Stimulated activated memory B cell treated with anti-CD40 and anti-IgM and Interleukin-4, amounts not matched to agents 10 μg/mL and 1 μg/mL and 100 μg/mL, for 72 hours (primary cell): ENCODE measurements around the gene PCA3.
"Not testable (repeated sequence)": the region's sequence is repeated elsewhere in the genome, so short reads cannot be mapped to it uniquely, and the experiment has no call there.

Experiments
- ATAC-seq: fragments of 150-1000 bp; cut with Tn5 transposase; 2 replicates; pipeline ENCODE4 v1.10.0; 2021
- H3K27ac Mint-ChIP-seq: one replicate; pipeline ENCODE4 v1.8.0; 2022; ENCODE audit warnings: mild to moderate bottlenecking, mixed read lengths
- H3K27me3 Mint-ChIP-seq: one replicate; pipeline ENCODE4 v1.8.0; 2022; ENCODE audit warnings: mixed read lengths
- H3K36me3 Mint-ChIP-seq: one replicate; pipeline ENCODE4 v1.8.0; 2022; ENCODE audit warnings: mixed read lengths
- H3K4me1 Mint-ChIP-seq: one replicate; pipeline ENCODE4 v1.8.0; 2022; ENCODE audit warnings: mixed read lengths
- H3K4me3 Mint-ChIP-seq: one replicate; pipeline ENCODE4 v1.8.0; 2022; ENCODE audit warnings: mild to moderate bottlenecking, moderate library complexity, mixed read lengths
- H3K9me3 Mint-ChIP-seq: one replicate; pipeline ENCODE4 v1.8.0; 2022; ENCODE audit warnings: mixed read lengths

The PCA3 gene

DNA sequence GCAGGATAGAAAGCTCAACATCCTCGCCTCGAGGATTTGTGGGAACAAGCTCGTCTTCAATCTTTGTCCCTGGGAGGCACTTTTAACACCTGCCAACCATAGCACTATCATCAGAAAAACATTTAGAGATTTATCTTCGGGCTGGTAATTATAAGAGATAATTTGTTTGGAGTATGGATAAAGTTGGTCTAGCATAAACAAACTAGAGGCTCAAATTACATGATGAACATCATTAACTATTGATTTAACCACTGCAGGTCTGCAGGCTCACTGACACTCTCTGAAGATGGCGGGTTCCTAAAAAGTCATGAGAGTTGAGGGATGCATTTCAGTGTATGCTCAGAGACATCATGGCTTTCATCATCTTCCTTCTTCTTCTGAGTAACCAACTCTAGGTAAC lies 25.8 kb upstream of the PCA3 start:
- H3K4me3 Mint-ChIP-seq: no peak overlapping the region
- peaks cover 9% of the 10 kb centered on the region for H3K9me3 Mint-ChIP-seq
- peaks cover 5% of the 10 kb centered on the region for H3K36me3 Mint-ChIP-seq
- H3K27ac Mint-ChIP-seq: no peak overlapping the region
- no peaks in the 10 kb centered on the region for H3K27me3 Mint-ChIP-seq
- H3K4me1 Mint-ChIP-seq: no peaks in the 10 kb centered on the region
- ATAC-seq: no peak

DNA sequence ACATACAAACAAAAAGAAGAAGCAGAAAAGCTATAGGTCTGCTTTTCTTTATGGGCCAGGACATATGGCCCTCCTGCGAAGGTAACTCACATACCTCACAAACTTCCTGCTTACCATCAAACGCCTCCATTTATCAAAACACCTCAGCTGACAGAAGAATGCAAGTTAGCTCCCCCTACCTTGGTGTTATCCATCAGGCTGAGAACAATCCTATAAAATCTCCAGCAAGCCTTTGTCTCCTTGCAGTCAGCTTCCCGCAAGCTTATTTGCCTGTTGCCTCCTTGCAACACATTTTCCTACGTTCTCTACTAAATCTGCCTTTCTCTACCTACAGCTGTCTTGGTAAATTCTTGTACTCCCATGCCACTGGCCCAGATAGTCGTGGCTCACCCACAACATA lies 22.7 kb upstream of the PCA3 start:
- peaks cover 22% of the 10 kb centered on the region for H3K27me3 Mint-ChIP-seq
- no peaks in the 10 kb centered on the region for H3K4me1 Mint-ChIP-seq
- H3K36me3 Mint-ChIP-seq: peaks cover 9% of the 10 kb centered on the region
- H3K9me3 Mint-ChIP-seq: peaks cover 12% of the 10 kb centered on the region
- H3K4me3 Mint-ChIP-seq: no peak overlapping the region
- ATAC-seq: no peak
- no peak overlapping the region for H3K27ac Mint-ChIP-seq

DNA sequence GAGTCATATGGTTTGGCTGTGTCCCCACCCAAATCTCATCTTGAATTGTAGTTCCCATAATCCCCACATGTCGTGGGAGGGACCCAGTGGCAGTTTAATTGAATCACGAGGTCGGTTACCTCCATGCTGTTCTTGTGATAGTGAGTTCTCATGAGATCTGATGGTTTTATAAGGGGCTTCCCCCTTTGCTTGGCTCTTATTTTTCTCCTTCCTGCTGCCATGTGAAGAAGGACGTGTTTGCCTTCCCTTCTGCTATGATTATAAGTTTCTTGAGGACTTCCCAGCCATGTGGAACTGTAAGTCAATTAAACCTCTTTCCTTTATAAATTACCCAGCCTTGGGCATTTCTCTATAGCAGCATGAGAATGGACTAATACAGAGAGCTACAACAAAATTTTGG lies 21.3 kb upstream of the PCA3 start:
- Mint-ChIP-seq H3K27me3 (peaks cover 23% of the 10 kb centered on the region), H3K9me3 (peaks cover 12% of the 10 kb centered on the region)
- H3K4me1 Mint-ChIP-seq, H3K36me3 Mint-ChIP-seq, H3K4me3 Mint-ChIP-seq, H3K27ac Mint-ChIP-seq, ATAC-seq: not testable (repeated sequence)

- H3K9me3 Mint-ChIP-seq: peaks cover 12% of the 10 kb centered on the region
- peaks cover 33% of the 10 kb centered on the region for H3K27me3 Mint-ChIP-seq
- H3K27ac Mint-ChIP-seq: no peak overlapping the region
- no peak overlapping the region for H3K4me3 Mint-ChIP-seq
- H3K36me3 Mint-ChIP-seq: peaks cover 9% of the 10 kb centered on the region
- no peak for ATAC-seq
- H3K4me1 Mint-ChIP-seq: no peaks in the 10 kb centered on the region
Observed at GRCh38 chr9:76743931-76744330, 20.3 kb upstream of the PCA3 start.

- ATAC-seq: peak; percentile 34
- H3K36me3 Mint-ChIP-seq: peaks cover 9% of the 10 kb centered on the region
- peaks cover 34% of the 10 kb centered on the region for H3K27me3 Mint-ChIP-seq
- H3K4me3 Mint-ChIP-seq: no peak overlapping the region
- no peaks in the 10 kb centered on the region for H3K4me1 Mint-ChIP-seq
- no peak overlapping the region for H3K27ac Mint-ChIP-seq
- H3K9me3 Mint-ChIP-seq: peaks cover 12% of the 10 kb centered on the region
Observed at GRCh38 chr9:76744336-76744735, 19.9 kb upstream of the PCA3 start.

- Mint-ChIP-seq H3K4me3 (no peak overlapping the region), H3K27ac (no peak overlapping the region), H3K36me3 (no peaks in the 10 kb centered on the region), H3K4me1 (peaks cover 12% of the 10 kb centered on the region), H3K9me3 (no peaks in the 10 kb centered on the region), H3K27me3 (peaks cover 13% of the 10 kb centered on the region)
- no peak for ATAC-seq
Observed at GRCh38 chr9:76751001-76751400, 13.2 kb upstream of the PCA3 start.

- H3K4me3 Mint-ChIP-seq: peak overlapping the region; percentile 71
- H3K4me1 Mint-ChIP-seq: peaks cover 41% of the 10 kb centered on the region
- H3K9me3 Mint-ChIP-seq: no peaks in the 10 kb centered on the region
- ATAC-seq: no peak
- no peaks in the 10 kb centered on the region for H3K27me3 Mint-ChIP-seq
- no peaks in the 10 kb centered on the region for H3K36me3 Mint-ChIP-seq
- H3K27ac Mint-ChIP-seq: peak overlapping the region; percentile 75
Observed at GRCh38 chr9:76756268-76756640, 8.0 kb upstream of the PCA3 start.

GRCh38 chr9:76756941-76757673 lies 7.1 kb upstream of the PCA3 start:
- no peak overlapping the region for H3K4me3 Mint-ChIP-seq
- peaks cover 41% of the 10 kb centered on the region for H3K4me1 Mint-ChIP-seq
- ATAC-seq: no peak
- H3K27ac Mint-ChIP-seq: no peak overlapping the region
- no peaks in the 10 kb centered on the region for H3K27me3 Mint-ChIP-seq
- H3K9me3 Mint-ChIP-seq: no peaks in the 10 kb centered on the region
- no peaks in the 10 kb centered on the region for H3K36me3 Mint-ChIP-seq

GRCh38 chr9:76758476-76758875 lies 5.8 kb upstream of the PCA3 start:
- no peaks in the 10 kb centered on the region for H3K36me3 Mint-ChIP-seq
- peaks cover 41% of the 10 kb centered on the region for H3K4me1 Mint-ChIP-seq
- no peaks in the 10 kb centered on the region for H3K9me3 Mint-ChIP-seq
- ATAC-seq: no peak
- no peaks in the 10 kb centered on the region for H3K27me3 Mint-ChIP-seq
- no peak overlapping the region for H3K27ac Mint-ChIP-seq
- H3K4me3 Mint-ChIP-seq: no peak overlapping the region

DNA sequence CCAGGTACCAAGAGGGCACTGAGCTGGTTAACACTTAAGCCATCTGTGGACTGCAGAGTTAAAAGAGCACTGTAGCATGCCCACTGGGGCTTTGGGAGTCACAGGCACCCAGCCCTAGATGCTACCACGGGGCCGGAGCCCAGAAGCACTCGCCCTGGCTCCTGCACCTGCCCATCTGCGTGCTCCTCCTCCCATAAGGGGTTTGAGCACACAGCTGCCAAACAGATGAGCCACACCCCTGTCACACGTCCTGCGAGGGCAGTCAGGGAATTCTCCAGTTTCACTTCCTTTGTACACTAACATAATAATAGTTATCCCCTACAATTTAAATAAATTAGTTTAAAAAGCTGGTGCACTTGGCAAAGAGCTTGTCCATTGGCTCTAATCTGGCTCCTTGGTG lies 4.5 kb upstream of the PCA3 start:
- Mint-ChIP-seq H3K27ac (no peak overlapping the region), H3K4me3 (no peak overlapping the region), H3K9me3 (no peaks in the 10 kb centered on the region), H3K36me3 (no peaks in the 10 kb centered on the region), H3K4me1 (peaks cover 41% of the 10 kb centered on the region), H3K27me3 (no peaks in the 10 kb centered on the region)
- ATAC-seq: peak; percentile 66

- Mint-ChIP-seq H3K36me3 (no peaks in the 10 kb centered on the region), H3K4me3 (no peak overlapping the region), H3K27me3 (no peaks in the 10 kb centered on the region), H3K9me3 (no peaks in the 10 kb centered on the region), H3K4me1 (peaks cover 25% of the 10 kb centered on the region), H3K27ac (no peak overlapping the region)
- ATAC-seq: no peak
Observed at GRCh38 chr9:76761448-76761847, 2.8 kb upstream of the PCA3 start.

GRCh38 chr9:76766126-76766525 lies 1.9 kb downstream of the PCA3 start:
- no peak overlapping the region for H3K4me3 Mint-ChIP-seq
- H3K27me3 Mint-ChIP-seq: peaks cover 12% of the 10 kb centered on the region
- ATAC-seq: no peak
- H3K9me3 Mint-ChIP-seq: no peaks in the 10 kb centered on the region
- no peaks in the 10 kb centered on the region for H3K36me3 Mint-ChIP-seq
- H3K27ac Mint-ChIP-seq: no peak overlapping the region
- peaks cover 2% of the 10 kb centered on the region for H3K4me1 Mint-ChIP-seq

DNA sequence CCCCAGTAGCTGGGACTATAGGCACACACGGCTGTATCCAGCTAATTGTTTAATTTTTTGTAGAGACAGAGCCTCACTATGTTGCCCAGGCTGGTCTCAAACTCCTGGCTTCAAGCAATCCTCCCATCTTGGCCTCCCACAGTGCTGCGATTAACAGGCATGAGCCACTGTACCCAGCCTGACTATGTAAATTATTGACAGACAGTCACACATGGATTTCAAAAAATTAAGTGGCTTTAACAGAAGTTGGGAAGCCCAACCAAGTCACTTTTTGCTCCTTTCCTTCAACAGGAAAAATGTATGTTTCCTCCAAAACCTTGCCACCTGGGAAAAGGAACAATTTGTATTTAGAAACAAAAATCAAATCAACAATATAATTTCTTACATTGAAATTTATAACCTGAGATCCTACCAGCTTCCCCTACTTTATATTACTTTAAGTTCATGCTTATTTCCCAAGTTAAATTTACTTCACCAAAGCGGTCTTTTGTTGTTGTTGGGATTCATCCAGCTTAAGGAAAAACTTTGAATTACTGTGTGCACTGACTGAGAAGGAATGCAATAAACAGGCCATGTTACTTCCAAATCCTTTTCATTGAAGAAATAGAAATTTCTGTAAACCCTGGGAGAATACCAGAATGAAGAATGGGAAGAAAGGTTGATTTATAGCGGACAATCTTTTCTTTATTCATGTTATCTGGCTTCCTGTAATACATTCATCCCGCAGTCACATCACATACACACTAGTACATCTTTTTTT lies 8.6 kb downstream of the PCA3 start:
- Mint-ChIP-seq H3K27ac (no peak overlapping the region), H3K9me3 (no peaks in the 10 kb centered on the region), H3K4me1 (peaks cover 6% of the 10 kb centered on the region), H3K36me3 (no peaks in the 10 kb centered on the region), H3K27me3 (peaks cover 4% of the 10 kb centered on the region), H3K4me3 (no peak overlapping the region)
- ATAC-seq: no peak

DNA sequence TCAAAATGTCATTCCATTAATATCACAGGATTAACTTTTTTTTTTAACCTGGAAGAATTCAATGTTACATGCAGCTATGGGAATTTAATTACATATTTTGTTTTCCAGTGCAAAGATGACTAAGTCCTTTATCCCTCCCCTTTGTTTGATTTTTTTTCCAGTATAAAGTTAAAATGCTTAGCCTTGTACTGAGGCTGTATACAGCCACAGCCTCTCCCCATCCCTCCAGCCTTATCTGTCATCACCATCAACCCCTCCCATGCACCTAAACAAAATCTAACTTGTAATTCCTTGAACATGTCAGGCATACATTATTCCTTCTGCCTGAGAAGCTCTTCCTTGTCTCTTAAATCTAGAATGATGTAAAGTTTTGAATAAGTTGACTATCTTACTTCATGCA lies 20.6 kb downstream of the PCA3 start:
- no peaks in the 10 kb centered on the region for H3K36me3 Mint-ChIP-seq
- no peaks in the 10 kb centered on the region for H3K9me3 Mint-ChIP-seq
- no peaks in the 10 kb centered on the region for H3K4me1 Mint-ChIP-seq

DNA sequence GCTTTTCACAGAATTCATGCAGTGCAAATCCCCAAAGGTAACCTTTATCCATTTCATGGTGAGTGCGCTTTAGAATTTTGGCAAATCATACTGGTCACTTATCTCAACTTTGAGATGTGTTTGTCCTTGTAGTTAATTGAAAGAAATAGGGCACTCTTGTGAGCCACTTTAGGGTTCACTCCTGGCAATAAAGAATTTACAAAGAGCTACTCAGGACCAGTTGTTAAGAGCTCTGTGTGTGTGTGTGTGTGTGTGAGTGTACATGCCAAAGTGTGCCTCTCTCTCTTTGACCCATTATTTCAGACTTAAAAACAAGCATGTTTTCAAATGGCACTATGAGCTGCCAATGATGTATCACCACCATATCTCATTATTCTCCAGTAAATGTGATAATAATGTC lies 21.3 kb downstream of the PCA3 start:
- ATAC-seq: no peak
- H3K4me3 Mint-ChIP-seq: no peak overlapping the region
- peaks cover 28% of the 10 kb centered on the region for H3K27me3 Mint-ChIP-seq
- no peaks in the 10 kb centered on the region for H3K36me3 Mint-ChIP-seq
- no peak overlapping the region for H3K27ac Mint-ChIP-seq
- no peaks in the 10 kb centered on the region for H3K4me1 Mint-ChIP-seq
- H3K9me3 Mint-ChIP-seq: no peaks in the 10 kb centered on the region

More for the DNA sequence above, 20.6 kb downstream of the PCA3 start:
- Mint-ChIP-seq H3K27me3 (peaks cover 28% of the 10 kb centered on the region), H3K27ac (no peak overlapping the region), H3K4me3 (no peak overlapping the region)
- no peak for ATAC-seq

GRCh38 chr9:76787677-76788076 lies 23.4 kb downstream of the PCA3 start:
- Mint-ChIP-seq H3K36me3 (no peaks in the 10 kb centered on the region), H3K27ac (no peak overlapping the region), H3K9me3 (no peaks in the 10 kb centered on the region), H3K27me3 (peaks cover 17% of the 10 kb centered on the region), H3K4me1 (no peaks in the 10 kb centered on the region), H3K4me3 (no peak overlapping the region)
- no peak for ATAC-seq
